Measurements from ENCODE around the gene RXFP4.

RXFP4 gene

DNA sequence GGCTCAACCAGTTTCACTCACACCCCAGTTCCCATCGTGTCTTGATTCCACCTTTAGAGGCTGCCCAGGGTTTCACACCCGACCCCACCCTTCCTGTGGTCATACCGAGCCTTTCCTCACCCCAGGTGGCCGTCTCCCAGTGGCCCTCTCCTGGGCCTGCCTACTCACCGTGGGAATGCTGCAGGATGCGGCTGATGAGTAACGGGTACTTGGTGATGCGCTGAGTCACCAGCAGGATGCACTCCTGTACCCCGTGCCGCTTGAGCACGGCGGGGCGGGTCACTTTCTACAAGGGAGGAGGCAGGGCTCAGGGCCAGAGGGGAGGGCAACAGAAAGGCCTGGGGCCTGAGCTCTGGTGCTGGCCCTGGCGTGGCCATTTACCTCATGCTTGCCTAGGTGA is 20.5 kb downstream of the RXFP4 start:
- DNase-seq: no peak

GRCh38 chr1:155962599-155963211 is 21.3 kb downstream of the RXFP4 start:
- DNase-seq: no peak

GRCh38 chr1:155964193-155964592 is 22.8 kb downstream of the RXFP4 start:
- no peak for DNase-seq

DNA sequence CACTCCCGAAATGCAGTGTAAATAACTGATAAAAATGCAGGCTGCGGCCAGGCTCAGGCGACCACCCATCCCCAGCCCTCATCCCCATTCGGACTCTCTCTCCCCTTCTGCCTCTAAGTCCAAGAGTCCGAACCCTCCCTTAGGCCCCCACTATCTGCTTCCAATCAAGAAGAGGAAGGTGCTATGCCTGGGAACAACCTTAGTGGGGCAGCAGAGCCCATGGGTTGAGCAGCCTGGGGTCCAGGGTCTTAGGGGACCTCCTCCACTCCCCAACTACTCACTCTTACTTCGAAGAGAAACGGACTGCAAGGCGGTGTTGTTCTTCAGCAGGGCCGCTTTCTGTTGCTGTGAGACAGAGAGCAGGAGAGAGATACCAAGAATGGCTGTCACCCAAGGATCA is 24.7 kb downstream of the RXFP4 start:
- no peak for DNase-seq

GRCh38 chr1:155966750-155967149 is 25.3 kb downstream of the RXFP4 start:
- no peak for DNase-seq

GRCh38 chr1:155967341-155968050 is 26.1 kb downstream of the RXFP4 start:
- no peak for DNase-seq

- no peak for DNase-seq
These were observed 26.6 kb downstream of the RXFP4 start for GRCh38 chr1:155968051-155968400.

GRCh38 chr1:155968670-155969069 is 27.2 kb downstream of the RXFP4 start:
- no peak for DNase-seq

DNA sequence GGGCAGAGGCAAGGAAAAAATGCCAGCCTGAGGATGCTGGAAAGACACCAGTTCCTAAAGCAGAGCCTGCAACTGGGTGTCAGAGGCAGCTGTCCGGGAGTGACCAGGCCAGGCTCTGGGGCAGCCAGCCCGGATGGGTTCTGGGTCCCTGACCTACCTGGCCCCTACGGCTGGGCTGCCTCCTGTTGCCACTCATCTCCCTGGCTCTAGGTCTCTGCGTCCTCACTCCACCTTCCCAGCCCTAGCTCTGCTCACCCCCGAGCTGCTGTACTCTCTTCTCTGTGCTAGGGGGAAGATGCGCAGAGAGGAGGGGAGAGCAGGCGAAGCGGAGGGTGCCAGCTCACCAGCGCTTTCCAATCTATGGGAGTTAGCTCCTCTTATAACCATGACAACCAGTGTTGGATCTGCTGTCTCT is 27.9 kb downstream of the RXFP4 start:
- DNase-seq: no peak

DNA sequence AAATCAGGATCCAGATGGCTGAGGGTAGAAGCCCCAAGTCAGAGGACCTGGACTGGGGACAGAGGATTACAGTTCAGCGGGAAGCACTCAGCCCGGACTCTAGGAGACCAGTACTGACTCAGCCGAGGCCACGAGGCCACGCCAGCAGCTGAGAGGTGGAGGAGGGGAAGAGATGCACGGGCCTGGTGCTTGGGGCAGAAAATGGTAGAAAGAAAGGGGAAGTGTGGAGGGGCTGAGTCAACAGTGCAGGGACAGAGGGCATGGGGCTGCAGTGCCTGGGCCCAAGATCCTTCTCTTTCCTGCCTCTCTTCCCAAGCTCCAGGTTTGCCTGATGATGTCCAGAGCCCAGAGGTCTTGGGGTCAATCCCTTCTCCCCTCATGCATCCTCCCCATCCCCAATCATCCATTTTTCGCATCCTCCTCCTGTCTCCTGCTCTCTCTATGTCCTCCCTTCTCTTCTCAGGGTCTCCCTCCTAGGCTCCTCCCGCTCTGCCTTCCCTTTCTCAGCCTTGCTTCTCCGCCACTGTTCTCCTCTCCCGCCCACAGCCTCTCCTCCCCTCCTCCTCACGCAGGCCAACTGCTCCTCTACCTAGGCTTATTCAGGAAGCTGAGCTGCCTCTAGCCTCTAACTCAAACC is 29.2 kb downstream of the RXFP4 start:
- peak; percentile 29 for DNase-seq

DNA sequence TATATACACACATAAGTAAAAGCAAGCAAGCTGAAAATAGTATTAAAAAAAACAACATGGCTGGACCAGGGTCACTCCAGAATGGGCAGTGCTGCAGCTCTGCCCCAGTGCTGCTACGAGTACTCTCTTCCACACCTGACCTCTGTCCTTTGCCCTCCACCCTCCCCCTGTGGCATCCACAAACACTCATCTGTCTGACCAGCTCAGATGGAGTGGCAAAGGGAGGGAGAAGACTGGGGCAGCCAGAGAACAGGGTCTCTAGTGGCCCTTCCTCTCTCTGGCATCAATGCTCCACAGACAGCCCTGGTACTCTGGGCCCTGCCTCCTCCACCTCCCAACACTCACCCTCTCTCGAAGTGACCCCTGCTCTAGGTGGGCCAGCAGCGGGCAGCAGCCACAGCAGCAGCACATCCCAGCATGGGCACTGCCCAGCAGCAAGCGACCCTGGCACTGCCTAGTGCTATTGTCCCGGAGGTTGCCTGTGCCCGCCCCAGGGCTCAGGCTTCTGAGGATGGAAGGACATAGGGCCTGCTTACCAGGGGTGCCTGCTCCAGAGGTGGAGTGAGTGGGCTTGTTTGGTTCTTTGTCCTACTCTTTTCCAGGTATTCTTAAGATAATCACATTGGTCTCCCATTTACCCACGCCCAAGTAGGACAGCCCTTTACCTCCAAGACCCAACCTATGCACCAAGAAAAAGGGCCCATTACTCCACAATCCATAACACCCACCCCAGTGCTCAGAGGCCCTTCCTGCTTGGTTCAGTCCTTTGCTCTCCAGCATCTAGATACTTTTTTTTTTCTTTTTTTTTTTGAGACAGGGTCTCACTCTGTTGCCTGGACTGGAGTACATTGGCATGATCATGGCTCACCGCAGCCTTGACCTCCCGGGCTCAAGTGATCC is 30.7 kb downstream of the RXFP4 start:
- no peak for DNase-seq

GRCh38 chr1:155973723-155974122 is 32.3 kb downstream of the RXFP4 start:
- DNase-seq: no peak

DNA sequence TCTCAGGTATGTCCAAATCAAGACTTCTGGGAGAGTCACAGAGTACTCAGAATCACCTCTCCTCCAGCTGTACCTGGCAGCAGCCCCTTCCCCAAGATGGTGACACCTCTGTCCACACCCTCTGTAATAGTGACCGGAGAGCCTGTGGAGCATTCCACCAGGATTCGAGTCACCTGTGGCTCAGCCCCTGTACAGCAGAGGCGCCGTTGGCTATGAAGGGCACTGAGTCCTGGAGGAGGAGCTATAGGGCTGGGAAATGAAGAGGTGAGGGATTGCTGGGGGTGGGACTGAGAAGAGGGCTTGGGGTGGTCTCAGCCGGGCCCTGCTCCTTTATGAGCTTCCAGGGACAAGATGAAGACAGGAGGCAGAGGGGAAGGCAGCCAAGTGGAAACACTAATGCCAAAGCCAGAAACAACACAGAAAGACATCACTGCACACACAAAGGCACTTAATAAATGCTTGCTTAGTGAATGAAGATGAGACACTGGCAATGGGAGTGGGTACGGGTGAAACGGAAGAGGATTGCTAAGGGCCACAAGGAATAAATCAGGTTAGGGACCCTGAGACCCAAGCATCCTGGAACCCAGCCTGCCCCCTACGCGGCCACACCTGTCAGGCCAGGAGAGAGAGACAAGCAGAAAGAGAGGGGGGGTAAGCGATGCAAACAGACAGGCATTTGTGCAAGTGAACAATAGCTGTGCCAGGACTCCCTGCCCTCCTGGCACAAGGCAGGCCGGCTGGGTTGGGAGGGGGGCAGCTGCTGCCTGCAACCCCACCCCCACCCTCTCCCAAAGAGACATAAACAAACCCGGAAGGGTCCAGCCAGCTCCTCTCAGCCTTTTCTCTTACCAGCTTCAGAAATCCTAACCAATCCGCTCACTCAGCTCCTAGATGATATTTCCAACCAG is 33.0 kb downstream of the RXFP4 start:
- DNase-seq: no peak

DNA sequence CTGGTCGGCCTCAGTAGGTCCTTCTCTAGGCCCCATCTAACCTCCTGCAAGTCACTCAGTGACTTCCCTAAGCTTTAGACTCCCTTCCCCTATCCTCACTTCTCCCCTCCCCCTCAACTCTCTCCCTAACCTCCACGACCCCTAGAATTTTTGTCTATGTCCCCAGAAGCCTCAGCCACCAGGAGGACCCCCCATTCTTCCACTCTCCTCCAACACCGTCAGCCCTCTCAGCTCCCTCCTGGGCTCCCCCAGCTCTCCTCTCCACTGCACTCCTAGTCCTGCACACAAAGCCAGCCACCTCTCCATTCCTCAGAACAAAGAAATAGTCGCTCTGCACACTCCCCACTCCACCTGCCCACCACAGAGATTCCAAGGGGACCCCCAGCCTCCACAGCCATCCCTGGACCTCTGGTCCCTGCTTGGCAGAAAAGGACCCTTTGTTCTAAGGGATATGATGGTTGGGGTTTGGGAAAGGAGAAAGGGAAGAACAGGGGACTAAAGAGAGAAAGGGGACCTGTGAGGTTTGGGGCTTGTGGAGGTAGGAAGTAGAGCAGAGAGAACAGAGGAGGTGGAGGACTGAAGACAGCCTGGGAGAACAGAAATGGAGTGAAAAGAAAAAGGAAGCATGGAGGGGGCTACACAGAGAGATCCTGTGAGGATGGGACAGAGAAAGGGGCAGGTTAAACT is 34.1 kb downstream of the RXFP4 start:
- DNase-seq: no peak

DNA sequence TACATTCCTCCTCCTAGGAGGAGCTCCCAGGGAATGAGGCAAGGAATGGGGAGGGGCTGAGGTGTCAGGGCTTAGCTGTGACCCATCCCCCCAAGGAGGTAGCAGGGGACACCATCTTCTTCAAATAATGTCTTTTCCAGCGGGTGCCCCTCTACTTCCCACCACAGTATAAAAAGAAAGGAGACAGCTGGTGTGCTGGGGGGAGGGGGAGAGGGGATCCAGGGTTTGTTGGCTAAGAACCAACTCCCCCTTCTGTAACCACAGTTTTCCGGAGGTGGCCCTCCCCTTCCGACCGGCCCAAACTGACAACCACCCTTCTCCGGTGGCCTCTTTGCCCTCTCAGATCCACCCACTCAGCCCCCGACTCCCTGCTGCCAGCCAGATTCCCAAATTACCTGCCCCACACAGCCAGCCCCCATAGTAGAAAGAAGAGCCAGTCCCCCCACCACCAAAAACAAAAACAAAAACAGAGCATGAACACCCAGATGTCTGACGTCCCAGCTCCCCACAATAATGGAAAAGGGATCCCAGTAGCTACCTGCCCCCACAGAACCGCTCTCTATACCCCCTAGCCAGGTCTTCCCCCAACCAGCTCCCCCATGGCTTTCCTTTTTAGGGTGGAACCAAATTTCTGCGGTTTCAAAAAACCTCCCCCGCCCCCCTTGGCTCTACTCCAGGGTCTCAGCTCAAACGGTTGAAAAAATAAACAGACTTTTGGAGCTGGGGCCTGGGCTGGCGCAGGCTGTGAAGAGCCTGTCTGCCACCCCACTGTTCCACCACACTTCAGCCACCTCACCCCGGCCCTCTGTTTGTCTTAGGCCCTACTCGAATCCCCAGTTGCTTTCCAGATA is 34.8 kb downstream of the RXFP4 start:
- peak; percentile 24 for DNase-seq

DNA sequence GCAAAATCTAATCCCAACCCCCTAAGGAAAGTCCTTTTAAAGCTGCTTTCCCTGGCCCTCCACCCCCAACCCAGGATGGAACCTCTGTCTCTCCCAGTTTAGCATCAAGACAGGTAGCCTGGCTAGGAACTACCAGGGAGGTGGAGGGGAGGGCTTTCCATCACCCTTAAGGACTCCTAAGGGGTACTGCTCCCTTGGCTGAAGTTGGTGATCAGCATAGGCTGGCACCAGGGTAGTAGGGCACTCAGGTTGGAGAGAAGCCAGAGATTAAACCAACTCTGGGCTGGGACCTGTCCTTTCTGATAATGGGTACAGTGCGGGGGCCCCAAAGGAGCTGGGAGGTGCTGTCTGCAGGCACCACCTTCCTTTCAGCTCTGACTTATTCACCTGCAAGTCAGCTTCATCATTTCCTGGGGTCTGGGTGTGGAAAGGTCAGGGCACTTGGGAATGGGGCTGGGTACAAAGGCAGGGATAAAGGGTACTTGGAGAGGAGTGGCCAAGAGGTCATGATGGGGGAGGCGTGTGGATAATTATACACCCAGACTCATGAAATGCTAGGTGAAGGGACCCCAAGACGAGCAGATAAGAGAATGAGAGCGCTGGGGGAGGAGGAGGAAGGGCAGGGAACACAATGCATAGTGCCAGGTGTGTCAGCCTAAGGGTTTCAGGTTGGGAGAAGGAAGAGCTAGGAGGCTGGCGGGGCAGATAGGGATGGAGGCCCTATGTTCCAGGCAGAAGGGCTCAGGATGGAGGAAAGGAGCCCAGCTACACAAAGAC is 35.7 kb downstream of the RXFP4 start:
- no peak for DNase-seq

GRCh38 chr1:155977690-155978324 is 36.4 kb downstream of the RXFP4 start:
- no peak for DNase-seq

- no peak for DNase-seq
These were observed 37.0 kb downstream of the RXFP4 start, which contains the start of gene ARHGEF2 for GRCh38 chr1:155978325-155978972. Gene ARHGEF2 (minus strand): TSS chr1:155978547. CDS start chr1:155978427, 120 bp downstream.

DNA sequence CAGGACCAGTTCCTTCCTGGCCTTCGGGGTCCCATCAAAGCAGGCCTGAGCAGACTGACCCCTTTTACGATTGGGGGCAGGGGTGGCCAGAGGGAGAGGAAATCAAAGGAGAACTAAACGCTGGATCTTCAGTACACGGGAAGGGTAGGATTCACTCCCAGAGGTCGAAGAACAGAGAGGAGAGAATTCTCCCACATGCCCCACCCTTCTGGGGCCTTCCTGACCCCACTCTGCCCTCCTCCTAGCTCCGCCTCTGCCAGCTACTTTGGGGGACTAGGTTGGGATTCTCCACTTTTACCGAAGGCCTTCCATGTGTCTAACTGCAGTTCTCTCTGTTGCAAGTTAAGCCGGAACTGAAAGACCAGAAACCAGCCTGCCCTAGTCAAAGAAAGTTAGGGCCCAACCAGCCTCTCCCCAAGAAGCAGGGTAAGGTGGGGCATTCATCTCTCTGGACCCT is 37.6 kb downstream of the RXFP4 start:
- no peak for DNase-seq

Measured in NCI-H2227 treated with DMSO at 0.1 percent for 48 hours (cell line).